Retina (tissue), 1 donor: ENCODE results near the gene PCDHAC2.

Experiments used
- DNase-seq: peaks from one replicate; pipeline ENCODE4 v3.0.0-alpha.2; 2016

Gene PCDHAC2

GRCh38 chr5:140966293-140967225 is at the start of gene PCDHAC2:
Gene PCDHAC2, plus strand, starts transcription at chr5:140966476. Its CDS starts 291 bp downstream, at chr5:140966767.
- peak; percentile 91 for DNase-seq

GRCh38 chr5:140923601-140924000 is 42.7 kb upstream of the PCDHAC2 start:
- DNase-seq: no peak

DNA sequence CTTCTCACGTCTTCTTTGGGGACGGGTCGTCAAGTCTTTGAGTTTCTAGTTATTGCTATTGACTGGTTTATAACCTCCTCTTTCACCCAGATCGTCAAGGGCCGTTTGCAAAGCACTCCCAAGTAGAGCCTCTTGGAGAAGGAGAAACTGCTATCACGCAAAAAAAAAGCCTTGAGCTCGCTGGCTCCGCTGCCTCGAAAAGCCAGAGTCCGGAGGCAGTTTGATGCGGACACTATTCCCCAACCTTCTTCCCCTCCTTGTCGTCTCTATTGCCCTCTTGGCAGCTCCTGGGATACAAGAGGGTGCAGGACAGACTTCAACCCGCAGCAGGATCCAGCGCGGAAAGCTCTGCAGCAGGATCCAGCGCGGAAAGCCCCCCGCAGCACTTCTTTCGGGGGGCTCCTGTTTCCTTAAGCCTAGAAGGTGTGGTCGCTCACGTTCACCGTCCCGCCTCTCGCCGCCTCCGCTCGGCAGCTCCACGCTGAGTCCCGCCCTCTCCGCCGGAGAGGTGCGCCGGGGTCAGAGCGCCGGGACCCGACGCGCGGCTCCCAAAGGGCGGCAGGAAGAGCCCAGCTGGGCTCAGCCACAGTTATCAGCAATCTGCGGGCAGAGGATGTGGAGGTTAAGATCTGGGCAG is 40.4 kb upstream of the PCDHAC2 start, which contains the start of gene PCDHAC1:
TSS of gene PCDHAC1 (plus strand) at position 494 of the 637 bp plus-strand sequence. CDS start 594 bp downstream, outside the sequence.
- DNase-seq: no peak

GRCh38 chr5:140926443-140927227 is 39.6 kb upstream of the PCDHAC2 start:
- DNase-seq: peak; percentile 98

DNA sequence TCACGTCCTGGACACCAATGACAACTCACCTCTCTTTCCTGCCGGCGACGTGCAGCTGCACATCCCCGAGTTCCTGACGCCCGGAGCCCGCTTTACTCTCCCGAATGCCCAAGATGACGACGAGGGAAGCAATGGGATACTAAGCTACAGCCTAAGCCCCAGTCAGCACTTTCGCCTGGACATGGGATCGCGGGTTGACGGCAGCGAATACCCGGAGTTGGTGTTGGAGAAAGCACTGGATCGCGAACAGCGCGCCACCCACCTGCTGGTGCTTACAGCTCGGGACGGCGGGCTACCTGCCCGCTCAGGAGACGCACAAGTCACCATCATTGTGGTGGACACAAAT is 39.1 kb upstream of the PCDHAC2 start:
- no peak for DNase-seq

- DNase-seq: no peak
Measured at GRCh38 chr5:140934964-140935606, 31.2 kb upstream of the PCDHAC2 start.

DNA sequence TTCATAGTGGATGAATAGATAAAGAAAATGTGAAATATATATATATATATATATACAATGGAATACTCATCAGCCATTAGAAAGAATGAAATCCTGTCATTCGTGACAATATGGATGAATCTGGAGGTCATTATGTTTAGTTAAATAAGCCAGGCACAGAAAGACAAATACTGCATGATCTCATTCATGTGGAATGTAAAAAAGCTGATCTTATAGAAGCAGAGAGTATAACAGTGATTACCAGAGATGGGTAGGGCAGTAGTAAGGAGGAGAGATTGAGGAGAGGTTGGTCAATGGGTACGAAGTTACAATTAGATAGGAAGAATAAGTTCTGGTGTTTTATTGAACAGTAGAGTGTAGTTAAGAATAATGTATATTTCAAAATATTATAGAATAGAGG is 19.7 kb upstream of the PCDHAC2 start:
- no peak for DNase-seq

DNA sequence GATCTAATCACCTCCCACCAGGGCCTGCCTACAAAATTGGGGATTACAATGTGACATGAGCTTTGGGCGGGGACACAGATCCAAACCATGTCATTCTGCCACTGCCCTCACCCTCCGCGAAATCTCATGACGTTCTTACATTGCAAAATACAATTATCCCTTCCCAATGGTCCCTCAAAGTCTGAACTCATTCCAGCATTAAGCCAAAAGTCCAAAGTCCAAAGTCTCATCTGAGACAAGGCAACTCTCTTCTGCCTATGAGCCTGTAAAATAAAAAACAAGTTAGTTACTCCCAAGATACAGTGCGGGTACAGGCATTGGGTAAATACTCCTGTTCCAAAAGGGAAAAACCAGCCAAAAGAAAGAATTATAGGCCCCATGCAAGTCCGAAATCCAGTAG is 14.6 kb upstream of the PCDHAC2 start:
- DNase-seq: no peak

GRCh38 chr5:140953234-140953633 is 13.0 kb upstream of the PCDHAC2 start:
- DNase-seq: no peak

GRCh38 chr5:140962190-140962589 is 4.1 kb upstream of the PCDHAC2 start:
- no peak for DNase-seq

- DNase-seq: no peak
Measured at GRCh38 chr5:140964356-140964755, 1.9 kb upstream of the PCDHAC2 start.

GRCh38 chr5:140965905-140966292 is 377 bp upstream of the PCDHAC2 start:
- no peak for DNase-seq

GRCh38 chr5:140967226-140967893 is 1.1 kb downstream of the PCDHAC2 start:
- no peak for DNase-seq

DNA sequence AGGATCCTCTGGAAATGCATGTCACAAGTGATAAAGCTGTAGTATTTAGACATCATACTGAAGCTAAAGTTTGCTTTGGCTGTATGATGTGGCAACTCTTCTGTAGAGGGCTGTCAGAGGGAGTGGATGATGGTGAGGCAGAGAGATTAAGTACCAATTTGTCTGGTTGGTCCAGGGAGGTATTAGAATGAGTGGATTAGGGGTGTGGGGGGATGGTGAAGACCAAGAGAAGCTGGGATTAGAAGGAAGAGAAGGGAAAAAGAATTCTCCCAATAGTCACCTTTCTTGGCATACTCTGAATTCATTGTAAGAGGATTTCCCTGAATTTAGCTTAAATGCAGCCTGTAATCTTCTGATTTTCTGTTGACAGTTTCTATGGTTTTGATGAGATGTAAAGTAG is 3.6 kb downstream of the PCDHAC2 start:
- no peak for DNase-seq

GRCh38 chr5:140973550-140973949 is 7.3 kb downstream of the PCDHAC2 start:
- no peak for DNase-seq

DNA sequence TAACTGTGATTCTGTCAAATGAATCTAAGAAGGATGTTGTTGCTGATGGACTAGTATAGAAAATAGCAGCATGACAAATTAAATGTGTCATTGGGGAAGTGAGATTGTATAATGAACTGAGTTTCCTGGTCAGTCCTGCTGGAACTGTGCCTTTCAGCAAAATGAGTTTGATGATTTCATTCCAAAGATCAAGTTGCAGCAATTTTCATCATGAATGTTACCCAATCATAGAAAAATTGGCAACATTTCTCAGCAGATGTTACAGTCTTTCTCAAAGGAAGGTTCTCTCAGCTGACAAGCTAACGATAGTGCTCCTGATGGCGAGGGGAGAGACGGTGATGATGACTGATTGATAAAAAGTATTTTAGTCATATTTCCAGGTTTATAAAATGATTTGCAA is 10.7 kb downstream of the PCDHAC2 start:
- DNase-seq: no peak

DNA sequence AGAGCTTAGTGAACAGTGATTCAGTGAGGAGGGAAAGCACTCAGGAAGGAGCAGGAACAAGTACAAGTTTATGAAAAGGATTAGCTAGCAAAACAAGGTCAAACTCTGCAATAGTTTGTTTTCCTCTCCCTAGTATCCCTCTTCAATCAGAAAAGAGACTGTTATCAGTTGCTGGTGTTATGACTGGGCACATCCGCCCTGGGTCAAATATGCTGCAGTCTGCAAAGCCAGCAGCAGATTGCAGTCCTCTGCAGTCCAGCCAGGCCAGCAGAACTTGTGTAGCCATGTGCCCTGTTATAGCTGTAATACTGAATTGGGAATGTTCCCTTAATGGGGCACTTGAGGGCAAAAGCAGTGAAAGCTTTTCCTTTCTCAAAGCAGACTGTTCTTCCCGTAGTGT is 12.0 kb downstream of the PCDHAC2 start:
- no peak for DNase-seq

DNA sequence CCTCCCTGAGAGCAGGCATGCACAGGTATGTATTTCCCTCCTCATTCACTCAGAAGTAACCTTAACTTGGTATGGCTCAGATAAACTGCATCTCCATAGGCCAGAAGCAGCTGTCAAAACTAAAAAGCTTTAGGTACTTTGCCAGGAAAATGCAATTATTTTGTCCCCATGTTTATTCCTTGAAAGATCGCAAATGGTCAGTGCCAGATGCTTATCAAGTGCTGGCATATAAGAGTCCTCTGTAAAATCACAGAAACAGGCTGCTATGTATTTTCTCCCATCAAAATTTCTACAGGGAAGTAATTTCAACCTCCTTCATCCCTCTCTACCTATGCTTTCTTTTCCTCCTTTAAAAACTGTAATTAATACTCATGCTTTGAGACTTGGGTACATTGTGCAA is 12.7 kb downstream of the PCDHAC2 start:
- no peak for DNase-seq

- no peak for DNase-seq
Measured at GRCh38 chr5:140982083-140982716, 15.9 kb downstream of the PCDHAC2 start.

DNA sequence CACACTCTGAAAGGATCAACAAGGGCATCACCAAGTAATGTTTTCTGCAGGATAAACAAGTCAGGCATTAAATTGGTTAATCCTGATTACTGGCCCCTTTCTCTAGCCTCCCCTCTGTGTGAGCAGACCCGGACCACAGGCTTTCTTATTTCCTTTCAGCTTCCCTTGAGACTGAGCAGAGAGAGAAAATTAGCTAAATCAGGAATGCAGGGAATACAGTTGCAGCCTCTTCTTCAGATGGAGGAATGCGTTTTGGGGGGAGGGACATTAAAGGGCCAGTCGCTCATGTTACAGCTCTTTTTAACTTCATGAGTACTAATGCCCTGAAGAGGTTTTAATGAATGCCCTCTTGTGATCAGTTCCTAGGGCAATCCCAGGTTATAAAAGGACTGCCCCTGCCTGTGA is 19.8 kb downstream of the PCDHAC2 start:
- peak; percentile 48 for DNase-seq

DNA sequence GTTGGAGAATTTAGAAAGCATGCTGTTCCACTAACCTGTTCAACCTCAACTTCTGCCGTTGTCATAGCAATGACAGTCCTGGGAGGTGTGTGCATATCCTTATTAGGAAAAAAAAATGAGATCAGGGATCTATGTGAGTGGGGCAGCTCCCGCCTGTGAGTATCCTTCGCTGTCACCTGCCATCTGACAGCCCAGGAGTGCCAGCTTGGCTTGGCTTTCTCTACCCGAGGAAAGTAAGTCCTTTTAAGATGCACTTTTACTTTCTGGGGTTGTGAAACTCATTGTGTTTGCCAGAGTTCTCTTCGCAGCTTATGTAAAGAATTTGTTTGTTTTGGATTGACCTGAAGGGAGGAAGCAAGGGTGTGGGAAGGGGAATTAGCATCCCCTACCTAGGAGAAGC is 21.8 kb downstream of the PCDHAC2 start:
- no peak for DNase-seq

DNA sequence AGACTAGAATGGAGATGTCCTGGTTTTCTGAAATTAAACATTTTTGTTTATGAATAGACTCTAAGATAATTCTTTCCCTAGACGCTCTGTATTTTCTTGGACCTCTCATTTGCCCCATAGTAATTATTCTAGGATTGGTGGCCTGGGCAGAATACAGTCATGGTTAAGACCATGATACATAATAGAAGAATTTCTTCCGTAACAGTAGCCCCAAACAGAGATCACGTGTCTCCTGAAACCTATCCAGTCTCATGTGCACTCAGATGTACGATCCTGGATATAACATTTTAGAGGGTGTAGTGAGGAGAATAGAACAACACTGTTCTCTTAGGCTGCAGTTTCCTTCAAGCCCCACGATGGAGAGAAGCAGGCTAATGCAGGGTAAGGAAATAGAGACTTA is 22.3 kb downstream of the PCDHAC2 start:
- no peak for DNase-seq
